GM19397 (cell line): ENCODE measurements around the gene KRTAP12-2.
"Not testable (repeated sequence)": the region's sequence is repeated elsewhere in the genome, so short reads cannot be mapped to it uniquely, and the experiment has no call there.

Source experiments
- ATAC-seq: cut with Tn5 transposase; IDR thresholded peaks from one replicate; pipeline ENCODE4 v1.9.1; 2021; ENCODE audit warnings: mild to moderate bottlenecking, moderate library complexity; ENCODE audit not compliant: unreplicated experiment

KRTAP12-2 gene

DNA sequence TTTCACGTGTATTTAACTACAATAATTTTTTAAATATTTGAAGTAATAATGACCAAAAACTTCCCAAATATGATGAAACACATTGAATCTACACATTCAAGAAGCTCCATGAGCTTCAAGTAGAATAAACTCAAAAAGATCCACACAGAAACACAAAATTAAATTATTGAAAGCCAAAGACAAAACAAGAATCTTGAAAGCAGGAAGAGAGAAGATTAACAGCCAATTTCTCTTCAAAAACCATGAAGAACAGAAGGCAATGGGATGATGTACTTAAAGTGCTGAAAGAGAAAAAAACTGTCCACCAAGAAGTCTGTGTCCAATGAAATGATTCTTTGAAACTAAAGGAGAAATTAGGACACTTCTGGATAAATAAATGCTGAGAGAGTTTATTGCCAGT lies 34.7 kb downstream of the KRTAP12-2 start:
- ATAC-seq = no peak

DNA sequence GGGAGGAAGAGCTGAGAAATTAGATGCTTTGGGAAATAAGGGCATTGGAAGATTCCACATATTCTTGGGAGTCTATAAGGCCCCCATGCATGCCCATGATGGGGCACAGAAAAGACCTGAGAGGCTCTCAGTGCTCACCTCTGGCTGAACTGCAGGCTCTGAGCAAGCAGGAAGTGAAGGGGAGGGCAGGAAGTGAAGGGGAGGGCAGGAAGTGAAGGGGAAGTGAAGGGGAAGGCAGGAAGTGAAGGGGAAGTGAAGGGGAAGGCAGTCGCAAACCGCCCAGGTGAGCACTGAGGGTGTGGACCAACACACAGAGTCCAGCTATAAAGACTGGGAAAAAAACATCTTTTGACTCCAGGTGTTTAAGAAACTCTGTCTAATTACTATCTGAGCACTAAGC lies 36.3 kb downstream of the KRTAP12-2 start:
- no peak for ATAC-seq

DNA sequence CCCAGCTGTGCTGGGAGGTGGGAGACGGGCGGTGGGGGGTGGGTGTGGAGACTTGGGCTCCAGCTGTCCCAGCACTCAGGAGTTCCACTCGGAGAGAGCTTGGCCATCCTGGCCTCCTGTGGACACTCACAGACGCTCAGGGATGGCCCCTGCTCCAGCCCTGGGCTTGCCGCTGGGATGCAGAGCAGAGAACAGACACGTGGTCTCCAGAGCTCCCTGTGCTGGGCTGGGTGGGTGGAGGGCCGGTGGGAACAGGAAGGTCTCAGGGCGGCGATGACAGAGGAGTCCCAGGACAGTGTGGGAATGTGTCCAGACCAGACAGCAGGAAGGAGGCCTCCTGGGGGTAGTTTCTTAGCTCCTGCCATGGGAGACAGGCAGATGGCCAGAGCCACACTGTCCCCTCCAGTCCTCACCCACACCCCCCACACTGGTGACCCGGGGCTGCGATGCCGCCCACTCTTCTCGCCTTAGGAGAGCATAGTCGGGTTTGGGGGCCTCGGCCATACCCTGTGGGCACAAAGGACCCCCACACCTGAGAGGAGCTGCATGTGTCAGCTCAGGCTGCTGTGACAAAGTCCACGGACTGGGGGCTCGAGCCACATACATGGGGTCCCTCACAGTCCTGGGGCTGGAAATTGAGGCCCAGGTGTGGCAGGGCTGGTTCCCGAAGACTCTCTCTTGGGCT lies 37.9 kb downstream of the KRTAP12-2 start:
- no peak for ATAC-seq

DNA sequence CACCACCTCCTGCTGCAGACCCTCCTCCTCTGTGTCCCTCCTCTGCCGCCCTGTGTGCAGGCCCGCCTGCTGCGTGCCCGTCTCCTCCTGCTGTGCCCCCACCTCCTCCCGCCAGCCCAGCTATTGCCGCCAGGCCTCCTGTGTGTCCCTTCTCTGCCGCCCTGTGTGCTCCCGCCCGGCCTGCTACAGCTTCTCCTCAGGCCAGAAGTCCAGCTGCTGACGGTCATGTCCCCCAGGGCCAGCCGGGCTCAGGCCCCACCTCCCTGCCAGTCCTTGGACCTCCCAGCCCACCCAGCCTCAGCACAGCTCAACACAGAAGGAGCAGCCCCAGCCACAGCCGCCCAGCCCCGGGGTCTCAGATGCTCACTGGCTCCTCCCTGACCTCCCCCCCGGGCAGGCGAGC lies 38.9 kb downstream of the KRTAP12-2 start:
- not testable (repeated sequence) for ATAC-seq

DNA sequence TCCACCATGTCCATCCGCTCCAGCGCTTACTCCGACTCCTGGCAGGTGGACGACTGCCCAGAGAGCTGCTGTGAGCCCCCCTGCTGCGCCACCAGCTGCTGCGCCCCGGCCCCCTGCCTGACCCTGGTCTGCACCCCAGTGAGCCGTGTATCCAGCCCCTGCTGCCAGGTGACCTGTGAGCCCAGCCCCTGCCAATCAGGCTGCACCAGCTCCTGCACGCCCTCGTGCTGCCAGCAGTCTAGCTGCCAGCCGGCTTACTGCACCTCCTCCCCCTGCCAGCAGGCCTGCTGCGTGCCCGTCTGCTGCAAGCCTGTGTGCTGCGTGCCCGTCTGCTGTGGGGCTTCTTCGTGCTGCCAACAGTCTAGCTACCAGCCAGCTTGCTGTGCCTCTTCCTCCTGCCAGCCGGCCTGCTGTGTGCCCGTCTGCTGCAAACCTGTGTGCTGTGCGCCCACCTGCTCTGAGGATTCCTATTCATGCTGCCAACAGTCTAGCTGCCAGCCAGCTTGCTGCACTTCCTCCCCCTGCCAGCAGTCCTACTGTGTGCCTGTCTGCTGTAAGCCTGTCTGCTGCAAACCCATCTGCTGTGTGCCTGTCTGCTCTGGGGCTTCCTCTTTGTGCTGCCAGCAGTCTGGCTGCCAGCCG lies 39.4 kb downstream of the KRTAP12-2 start:
- ATAC-seq = not testable (repeated sequence)

DNA sequence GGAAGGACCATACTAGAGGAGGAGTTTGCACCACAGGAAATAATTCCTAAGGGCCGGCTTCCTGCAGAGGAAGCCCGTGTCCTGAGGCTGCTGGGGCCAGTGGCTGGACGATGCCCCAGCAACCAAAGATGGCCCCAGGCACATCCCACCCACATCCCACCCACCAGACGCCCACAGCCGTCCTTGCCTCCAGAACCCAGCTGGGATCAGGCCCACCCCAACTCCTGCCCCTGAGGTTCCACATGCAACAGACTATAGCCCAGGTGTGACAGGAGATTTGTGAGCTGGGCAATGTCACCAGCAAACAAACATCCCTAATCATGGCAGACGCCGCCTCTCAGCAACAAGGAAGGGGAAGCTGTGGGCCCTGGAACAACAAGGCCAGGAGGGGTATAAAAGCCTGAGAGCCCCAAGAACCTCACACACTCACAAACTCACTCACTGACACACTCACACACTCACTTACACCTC lies 40.0 kb downstream of the KRTAP12-2 start, which contains the start of gene KRTAP10-9:
TSS of gene KRTAP10-9 (plus strand) at position 421 of the 471 bp plus-strand sequence. CDS start 79 bp downstream, outside the sequence.
- no peak for ATAC-seq

DNA sequence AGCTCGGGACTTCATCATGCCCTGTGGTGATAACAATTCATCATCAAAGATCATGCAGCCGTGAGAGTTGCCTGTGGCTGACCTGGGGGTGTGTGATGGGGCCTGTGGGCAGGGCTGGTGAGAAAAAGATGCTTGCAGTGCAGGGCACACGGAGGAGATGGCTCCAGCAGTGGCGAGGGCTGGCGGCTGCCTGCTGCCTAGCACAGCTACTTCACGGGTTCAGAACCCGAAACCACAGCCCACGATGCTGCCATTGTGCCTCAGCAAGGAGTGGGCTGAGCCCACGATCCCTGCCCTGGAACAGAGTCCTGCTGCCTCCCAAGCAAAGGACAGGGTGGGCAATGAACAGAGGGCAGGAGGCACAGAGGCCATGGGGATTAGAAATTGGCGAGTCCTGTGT lies 40.5 kb downstream of the KRTAP12-2 start:
- ATAC-seq = no peak

DNA sequence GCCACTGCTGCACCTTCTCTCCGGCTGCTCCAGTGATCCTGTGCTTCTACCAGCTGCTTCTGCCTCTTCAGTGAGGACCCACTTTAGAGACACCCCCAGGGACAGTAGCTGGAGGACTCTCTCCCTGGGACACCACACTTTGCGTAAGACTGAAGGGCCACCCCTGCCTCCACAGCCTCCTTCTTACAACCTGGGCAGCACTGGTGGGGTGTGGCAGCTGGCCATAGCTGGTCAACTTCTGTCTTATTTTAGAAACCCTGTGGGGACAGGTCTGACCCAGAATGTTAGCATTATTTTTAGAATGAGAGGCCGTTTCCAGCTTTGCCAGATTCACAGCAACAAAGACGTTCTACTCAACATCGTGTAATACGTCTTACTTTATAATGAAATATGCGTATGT lies 41.0 kb downstream of the KRTAP12-2 start:
- no peak for ATAC-seq

DNA sequence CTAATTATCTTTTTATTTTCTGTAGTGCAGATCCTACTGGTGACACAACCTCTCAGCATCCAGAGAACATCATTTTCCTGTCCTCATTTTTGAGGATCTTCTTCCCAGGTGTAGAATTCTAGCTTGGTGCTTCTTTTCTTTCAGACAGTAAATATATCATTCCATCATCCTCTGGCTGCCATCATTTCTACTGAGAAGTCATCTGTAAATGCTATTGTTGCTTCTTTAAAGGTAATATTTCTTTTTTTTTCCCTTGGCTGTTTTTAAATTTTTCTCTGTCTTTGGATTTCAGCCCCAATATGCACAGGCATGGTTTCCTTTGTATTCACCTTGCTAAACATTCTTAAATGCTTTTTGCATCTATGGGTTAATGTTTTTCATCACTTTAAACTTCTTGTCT lies 43.2 kb downstream of the KRTAP12-2 start:
- no peak for ATAC-seq

DNA sequence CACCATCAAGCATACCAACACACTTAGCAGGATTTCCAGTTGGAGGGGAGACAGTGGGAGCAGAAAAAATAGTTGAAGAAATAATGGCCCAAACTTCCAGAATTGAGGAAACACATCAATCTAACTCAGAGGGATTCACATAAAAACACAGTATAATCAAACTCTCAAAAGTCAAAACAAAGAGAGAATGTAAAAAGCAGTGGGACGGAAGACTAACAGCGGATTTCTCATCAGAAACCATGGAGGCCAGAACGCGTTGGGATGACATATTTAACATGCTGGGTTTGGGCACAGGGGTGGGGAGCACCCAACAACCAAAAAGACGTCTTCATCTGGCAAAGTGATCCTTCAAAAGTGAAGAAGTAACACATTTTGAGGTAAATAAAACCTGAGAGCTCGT lies 46.8 kb downstream of the KRTAP12-2 start:
- ATAC-seq = no peak

DNA sequence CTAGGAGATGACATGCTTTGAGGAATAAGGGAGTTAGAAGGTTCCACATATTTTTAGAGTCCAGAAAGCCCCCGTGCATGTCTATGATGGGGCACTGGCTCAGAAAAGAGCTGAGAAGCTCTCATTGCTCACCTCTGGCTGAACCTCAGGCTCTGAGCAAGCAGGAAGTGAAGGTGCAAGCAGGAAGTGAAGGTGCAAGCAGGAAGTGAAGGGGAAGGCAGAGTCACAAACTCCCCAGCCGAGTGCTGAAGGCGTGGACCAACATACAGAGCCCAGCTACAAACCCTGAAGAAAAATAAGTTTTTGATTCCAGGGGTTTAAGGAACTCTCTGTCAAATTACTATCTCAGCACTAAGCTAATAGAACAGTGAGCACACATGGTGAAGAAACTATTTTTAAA lies 47.8 kb downstream of the KRTAP12-2 start:
- ATAC-seq = no peak

DNA sequence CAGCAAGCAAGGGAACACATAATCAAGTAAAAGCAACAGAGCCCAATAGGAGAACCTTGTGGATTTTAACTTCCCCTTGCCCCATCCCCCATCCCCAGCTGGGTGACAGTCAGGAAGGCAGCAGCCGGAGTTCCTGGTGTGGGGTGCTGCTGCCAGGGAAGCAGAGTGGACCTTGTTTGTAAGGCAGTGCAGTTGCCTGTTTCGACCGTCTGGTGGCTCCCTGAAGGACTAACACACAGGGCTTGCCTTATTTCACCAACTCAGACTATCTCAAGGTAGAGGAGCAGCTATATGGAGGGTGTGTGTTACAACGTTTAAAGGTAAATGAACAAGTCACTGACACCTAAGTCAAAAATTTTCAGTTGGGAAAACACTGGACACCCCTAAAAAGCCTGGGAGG lies 48.2 kb downstream of the KRTAP12-2 start:
- no peak for ATAC-seq

DNA sequence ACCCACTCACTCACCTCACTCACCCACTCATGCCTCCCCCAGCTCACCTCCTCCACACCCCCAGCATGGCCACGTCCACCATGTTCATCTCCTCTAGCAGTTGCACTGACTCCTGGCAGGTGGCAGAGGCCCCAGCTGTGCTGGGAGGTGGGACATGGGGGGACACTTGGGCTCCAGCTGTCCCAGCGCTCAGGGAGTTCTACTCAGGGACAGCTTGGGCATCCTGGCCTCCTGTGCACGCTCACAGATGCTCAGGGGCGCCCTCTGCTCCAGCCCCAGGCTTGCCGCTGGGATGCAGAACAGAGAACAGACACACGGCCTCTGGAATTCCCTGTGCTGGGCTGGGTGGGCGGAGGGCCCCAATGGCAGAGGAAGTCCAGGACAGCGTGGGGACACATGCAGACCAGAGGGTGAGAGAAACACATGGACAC lies 49.6 kb downstream of the KRTAP12-2 start:
- ATAC-seq = no peak

DNA sequence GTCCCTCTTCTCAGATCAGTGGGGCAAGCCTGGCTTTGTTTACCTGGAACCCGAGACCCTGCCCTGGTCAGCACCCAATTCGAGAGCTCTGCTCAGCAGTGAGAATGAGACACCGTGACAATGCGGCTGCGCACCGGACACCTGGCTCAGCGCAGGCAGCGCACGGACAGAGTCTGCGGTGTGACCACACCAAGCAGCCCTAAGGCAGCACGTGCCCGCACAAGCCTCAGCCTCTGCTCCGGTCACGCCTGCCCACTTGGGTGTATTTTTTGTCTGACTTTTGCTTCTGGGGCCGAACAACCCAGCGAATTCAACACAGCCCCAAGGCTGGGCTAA lies 50.2 kb downstream of the KRTAP12-2 start:
- ATAC-seq = no peak
